Measurements from ENCODE around the gene CSTPP1. TPM values are rescaled to one million over a fixed set of nuclear protein-coding genes. Genes with fewer than 3 reads are reported as not detected.
"Not testable (repeated sequence)": the region's sequence is repeated elsewhere in the genome, so short reads cannot be mapped to it uniquely, and the experiment has no call there.

CSTPP1 gene
- total RNA-seq, 1 experiment from 2014 or later = 11.3 TPM

- no peak for DNase-seq (ENCODE audit: low read depth in 1 of 2, low spot score in 2 of 2)
- peaks cover 5% of the 10 kb centered on the region; the same call in 1 of the 2 replicates for H3K4me1 ChIP-seq (replicated peaks)
- no peak overlapping the region for H3K4me3 ChIP-seq
- H3K36me3 ChIP-seq = no peaks in the 10 kb centered on the region
- no peak overlapping the region for H3K27ac ChIP-seq
- H3K9me3 ChIP-seq (replicated peaks) = no peaks in the 10 kb centered on the region
- H3K27me3 ChIP-seq (replicated peaks) = no peaks in the 10 kb centered on the region
Measured at GRCh38 chr11:47060807-47061206, 124.2 kb downstream of the CSTPP1 start.

- no peaks in the 10 kb centered on the region for H3K27me3 ChIP-seq (replicated peaks)
Measured at GRCh38 chr11:47061429-47062178, 125.0 kb downstream of the CSTPP1 start.

GRCh38 chr11:47062736-47063135 lies 126.2 kb downstream of the CSTPP1 start:
- no peaks in the 10 kb centered on the region for H3K9me3 ChIP-seq (replicated peaks)
- DNase-seq (ENCODE audit: low read depth in 1 of 2, low spot score in 2 of 2) = no peak
- no peaks in the 10 kb centered on the region for H3K4me1 ChIP-seq (replicated peaks)
- H3K36me3 ChIP-seq = no peaks in the 10 kb centered on the region
- H3K27ac ChIP-seq = no peak overlapping the region
- H3K4me3 ChIP-seq = no peak overlapping the region
- H3K27me3 ChIP-seq (replicated peaks) = no peaks in the 10 kb centered on the region

More at GRCh38 chr11:47061429-47062178, 125.0 kb downstream of the CSTPP1 start:
- no peak for DNase-seq (ENCODE audit: low read depth in 1 of 2, low spot score in 2 of 2)
- Histone ChIP-seq H3K9me3 (replicated peaks) (no peaks in the 10 kb centered on the region), H3K36me3 (no peaks in the 10 kb centered on the region), H3K27ac (no peak overlapping the region), H3K4me1 (replicated peaks) (no peaks in the 10 kb centered on the region), H3K4me3 (no peak overlapping the region)

GRCh38 chr11:47067401-47067800 lies 130.8 kb downstream of the CSTPP1 start:
- H3K4me1 ChIP-seq (replicated peaks) = no peaks in the 10 kb centered on the region
- no peak overlapping the region for H3K27ac ChIP-seq
- H3K9me3 ChIP-seq (replicated peaks) = no peaks in the 10 kb centered on the region
- no peak for DNase-seq (ENCODE audit: low read depth in 1 of 2, low spot score in 2 of 2)
- no peaks in the 10 kb centered on the region for H3K36me3 ChIP-seq
- H3K27me3 ChIP-seq (replicated peaks) = no peaks in the 10 kb centered on the region; the same call in 1 of the 2 replicates
- H3K4me3 ChIP-seq = no peak overlapping the region

- no peaks in the 10 kb centered on the region for H3K36me3 ChIP-seq
- no peak overlapping the region for H3K27ac ChIP-seq
- H3K27me3 ChIP-seq (replicated peaks) = no peaks in the 10 kb centered on the region; the same call in 1 of the 2 replicates
- H3K9me3 ChIP-seq (replicated peaks) = no peaks in the 10 kb centered on the region
- no peaks in the 10 kb centered on the region for H3K4me1 ChIP-seq (replicated peaks)
- H3K4me3 ChIP-seq = no peak overlapping the region
- DNase-seq (ENCODE audit: low read depth in 1 of 2, low spot score in 2 of 2) = no peak
Measured at GRCh38 chr11:47070769-47071168, 134.2 kb downstream of the CSTPP1 start.

- Histone ChIP-seq H3K4me1 (replicated peaks) (no peaks in the 10 kb centered on the region), H3K36me3 (no peaks in the 10 kb centered on the region), H3K27me3 (replicated peaks) (no peaks in the 10 kb centered on the region; the same call in 1 of the 2 replicates), H3K9me3 (replicated peaks) (no peaks in the 10 kb centered on the region), H3K27ac (no peak overlapping the region), H3K4me3 (no peak overlapping the region)
- DNase-seq (ENCODE audit: low read depth in 1 of 2, low spot score in 2 of 2) = no peak
Measured at GRCh38 chr11:47071341-47071740, 134.8 kb downstream of the CSTPP1 start.

GRCh38 chr11:47071791-47072261 lies 135.3 kb downstream of the CSTPP1 start:
- Histone ChIP-seq H3K4me3 (no peak overlapping the region), H3K27me3 (replicated peaks) (no peaks in the 10 kb centered on the region; the same call in 1 of the 2 replicates), H3K4me1 (replicated peaks) (no peaks in the 10 kb centered on the region), H3K9me3 (replicated peaks) (no peaks in the 10 kb centered on the region), H3K36me3 (no peaks in the 10 kb centered on the region), H3K27ac (no peak overlapping the region)
- no peak for DNase-seq (ENCODE audit: low read depth in 1 of 2, low spot score in 2 of 2)

- Histone ChIP-seq H3K36me3 (no peaks in the 10 kb centered on the region), H3K9me3 (replicated peaks) (no peaks in the 10 kb centered on the region), H3K27ac (no peak overlapping the region), H3K4me3 (no peak overlapping the region), H3K4me1 (replicated peaks) (no peaks in the 10 kb centered on the region), H3K27me3 (replicated peaks) (0 out of 2 replicates have a peak, but pooled peaks cover 2% of the 10 kb centered on the region)
- no peak for DNase-seq (ENCODE audit: low read depth in 1 of 2, low spot score in 2 of 2)
Measured at GRCh38 chr11:47078751-47079521, 142.4 kb downstream of the CSTPP1 start.

GRCh38 chr11:47080775-47081174 lies 144.2 kb downstream of the CSTPP1 start:
- not testable (repeated sequence) for H3K27ac ChIP-seq; H3K4me3 ChIP-seq; H3K36me3 ChIP-seq; H3K9me3 ChIP-seq (replicated peaks); DNase-seq (ENCODE audit: low read depth in 1 of 2, low spot score in 2 of 2); H3K27me3 ChIP-seq (replicated peaks)
- peaks cover 15% of the 10 kb centered on the region for H3K4me1 ChIP-seq (replicated peaks)

GRCh38 chr11:47083913-47084312 lies 147.4 kb downstream of the CSTPP1 start:
- DNase-seq (ENCODE audit: low read depth in 1 of 2, low spot score in 2 of 2) = peak in 1 of 2 experiments; percentile 77
- H3K36me3 ChIP-seq = no peaks in the 10 kb centered on the region
- H3K27ac ChIP-seq = 0 out of 2 replicates have a peak overlapping the region, but pooled peaks have one; percentile 1
- peaks cover 15% of the 10 kb centered on the region for H3K4me1 ChIP-seq (replicated peaks)
- no peaks in the 10 kb centered on the region for H3K27me3 ChIP-seq (replicated peaks)
- H3K9me3 ChIP-seq (replicated peaks) = no peaks in the 10 kb centered on the region
- H3K4me3 ChIP-seq = no peak overlapping the region

- no peak for DNase-seq (ENCODE audit: low read depth in 1 of 2, low spot score in 2 of 2)
- no peak overlapping the region for H3K27ac ChIP-seq
- peaks cover 15% of the 10 kb centered on the region for H3K4me1 ChIP-seq (replicated peaks)
- no peaks in the 10 kb centered on the region for H3K36me3 ChIP-seq
- H3K4me3 ChIP-seq = no peak overlapping the region
- no peaks in the 10 kb centered on the region for H3K27me3 ChIP-seq (replicated peaks)
- no peaks in the 10 kb centered on the region for H3K9me3 ChIP-seq (replicated peaks)
Measured at GRCh38 chr11:47087801-47088200, 151.2 kb downstream of the CSTPP1 start.

GRCh38 chr11:47093541-47093940 lies 157.0 kb downstream of the CSTPP1 start:
- Histone ChIP-seq H3K27ac (no peak overlapping the region), H3K4me3 (no peak overlapping the region), H3K4me1 (replicated peaks) (no peaks in the 10 kb centered on the region), H3K36me3 (no peaks in the 10 kb centered on the region), H3K9me3 (replicated peaks) (no peaks in the 10 kb centered on the region), H3K27me3 (replicated peaks) (no peaks in the 10 kb centered on the region; the same call in 1 of the 2 replicates)
- DNase-seq (ENCODE audit: low read depth in 1 of 2, low spot score in 2 of 2) = no peak

GRCh38 chr11:47096871-47097270 lies 160.3 kb downstream of the CSTPP1 start:
- not testable (repeated sequence) for DNase-seq (ENCODE audit: low read depth in 1 of 2, low spot score in 2 of 2); H3K36me3 ChIP-seq; H3K27ac ChIP-seq; H3K4me1 ChIP-seq (replicated peaks); H3K4me3 ChIP-seq; H3K27me3 ChIP-seq (replicated peaks); H3K9me3 ChIP-seq (replicated peaks)

GRCh38 chr11:47098223-47098622 lies 161.7 kb downstream of the CSTPP1 start:
- H3K36me3 ChIP-seq; H3K27ac ChIP-seq; DNase-seq (ENCODE audit: low read depth in 1 of 2, low spot score in 2 of 2); H3K4me1 ChIP-seq (replicated peaks); H3K4me3 ChIP-seq; H3K27me3 ChIP-seq (replicated peaks); H3K9me3 ChIP-seq (replicated peaks): not testable (repeated sequence)
